Vagina (tissue), 2 donors: ENCODE results near the gene BPIFB6. TPM values are rescaled to one million over a fixed set of nuclear protein-coding genes. Genes with fewer than 3 reads are reported as not detected.

ENCODE experiments used
- DNase-seq, 2 donors: peaks; one replicate each; pipeline ENCODE4 v3.0.0-alpha.2; 2017; ENCODE audit errors: extremely low spot score in 2 of 2
- H3K27ac ChIP-seq: fragments of 200-600 bp; sonication (generic); one replicate; pipeline ENCODE4 v1.5.1; 2019
- H3K27me3 ChIP-seq: fragments of 200-600 bp; sonication (generic); one replicate; pipeline ENCODE4 v1.5.1; 2019
- H3K36me3 ChIP-seq, 2 donors: fragments of 200-600 bp; sonication (generic); one replicate each; pipeline ENCODE4 v1.5.1; 2017 to 2019
- H3K4me1 ChIP-seq: fragments of 200-600 bp; sonication (generic); one replicate; pipeline ENCODE4 v1.5.1; 2019
- H3K4me3 ChIP-seq, 2 donors: fragments of 200-600 bp; sonication (generic); 1 replicate in 1 of 2; 2 replicates in 1 of 2; pipeline ENCODE4 v1.5.1; 2016 to 2019
- H3K9me3 ChIP-seq: fragments of 200-600 bp; sonication (generic); one replicate; pipeline ENCODE4 v1.5.1; 2019
- POLR2A ChIP-seq, 2 donors: fragments of 450-650 bp; IDR thresholded peaks; one replicate each; pipeline ENCODE4 v1.6.1; 2017; ENCODE audit warnings: antibody characterized with exemption in 2 of 2, mild to moderate bottlenecking in 2 of 2, moderate library complexity in 2 of 2
- POLR2AphosphoS5 ChIP-seq, 2 donors: sonication (generic); formaldehyde crosslinking; IDR thresholded peaks; one replicate each; pipeline ENCODE4 v1.9.0; 2017; ENCODE audit warnings: antibody characterized with exemption in 2 of 2, mild to moderate bottlenecking in 2 of 2, low read depth in 1 of 2; ENCODE audit not compliant: insufficient read depth in 1 of 2
- intact Hi-C: fragments of 100-400 bp; cut with DNase I; formaldehyde crosslinking; loops from one replicate; pipeline ENCODE4 v1.15.1; 2023
- total RNA-seq: library from RNA; depleted of rRNA; stranded (reverse); fragments of >200 nt; gene quantifications from one replicate; pipeline ENCODE4 v1.2.3, GENCODE V29; 2016
- TF ChIP-seq, protein P1 (sequence below), 3 experiments: fragments of 450-650 bp in 2 of 3; fragments of 200-600 bp in 1 of 3; sonication (generic) in 1 of 3; IDR thresholded peaks; one replicate each; pipeline ENCODE4 v1.5.1; 2017 to 2019; ENCODE audit warnings: antibody characterized with exemption in 3 of 3, mild to moderate bottlenecking in 2 of 3, moderate library complexity in 2 of 3

The BPIFB6 gene
- total RNA-seq, 1 donor from 2014 or later = not detected

DNA sequence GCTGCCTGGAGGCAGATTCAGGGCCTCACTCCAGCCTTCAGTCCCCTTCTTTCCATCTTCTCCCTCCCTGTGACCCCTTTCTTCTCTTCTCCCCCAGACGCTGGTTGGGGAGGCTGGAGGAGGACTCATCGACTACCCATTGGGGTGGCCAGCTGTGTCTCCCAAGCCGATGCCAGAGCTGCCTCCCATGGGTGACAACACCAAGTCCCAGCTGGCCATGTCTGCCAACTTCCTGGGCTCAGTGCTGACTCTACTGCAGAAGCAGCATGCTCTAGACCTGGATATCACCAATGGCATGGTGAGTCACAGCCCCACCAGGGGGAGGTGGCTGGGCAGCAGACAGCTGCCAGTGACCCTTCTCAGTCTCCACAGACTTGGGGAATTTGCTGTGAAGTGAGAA, 60.9 kb downstream of the BPIFB6 start:
- DNase-seq = no peak
- Histone ChIP-seq H3K27me3 (no peaks in the 10 kb centered on the region), H3K4me1 (no peaks in the 10 kb centered on the region), H3K36me3 (no peaks in the 10 kb centered on the region), H3K4me3 (no peak overlapping the region), H3K9me3 (no peaks in the 10 kb centered on the region), H3K27ac (no peak overlapping the region)
- TF ChIP-seq, protein P1, sequence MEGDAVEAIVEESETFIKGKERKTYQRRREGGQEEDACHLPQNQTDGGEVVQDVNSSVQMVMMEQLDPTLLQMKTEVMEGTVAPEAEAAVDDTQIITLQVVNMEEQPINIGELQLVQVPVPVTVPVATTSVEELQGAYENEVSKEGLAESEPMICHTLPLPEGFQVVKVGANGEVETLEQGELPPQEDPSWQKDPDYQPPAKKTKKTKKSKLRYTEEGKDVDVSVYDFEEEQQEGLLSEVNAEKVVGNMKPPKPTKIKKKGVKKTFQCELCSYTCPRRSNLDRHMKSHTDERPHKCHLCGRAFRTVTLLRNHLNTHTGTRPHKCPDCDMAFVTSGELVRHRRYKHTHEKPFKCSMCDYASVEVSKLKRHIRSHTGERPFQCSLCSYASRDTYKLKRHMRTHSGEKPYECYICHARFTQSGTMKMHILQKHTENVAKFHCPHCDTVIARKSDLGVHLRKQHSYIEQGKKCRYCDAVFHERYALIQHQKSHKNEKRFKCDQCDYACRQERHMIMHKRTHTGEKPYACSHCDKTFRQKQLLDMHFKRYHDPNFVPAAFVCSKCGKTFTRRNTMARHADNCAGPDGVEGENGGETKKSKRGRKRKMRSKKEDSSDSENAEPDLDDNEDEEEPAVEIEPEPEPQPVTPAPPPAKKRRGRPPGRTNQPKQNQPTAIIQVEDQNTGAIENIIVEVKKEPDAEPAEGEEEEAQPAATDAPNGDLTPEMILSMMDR (IDR thresholded peaks at IDR 0.05) = no peak
- TF ChIP-seq POLR2A (IDR thresholded peaks at IDR 0.05) (no peak), POLR2AphosphoS5 (IDR thresholded peaks at IDR 0.05; ENCODE audit: insufficient read depth in 1 of 2, low read depth in 1 of 2) (no peak)
- intact Hi-C loops = no loop called here

- Histone ChIP-seq H3K9me3 (no peaks in the 10 kb centered on the region), H3K27me3 (no peaks in the 10 kb centered on the region), H3K36me3 (no peaks in the 10 kb centered on the region), H3K27ac (no peak overlapping the region), H3K4me1 (no peaks in the 10 kb centered on the region), H3K4me3 (no peak overlapping the region)
- intact Hi-C loops = no loop called here
- no peak for TF ChIP-seq POLR2AphosphoS5 (IDR thresholded peaks at IDR 0.05; ENCODE audit: insufficient read depth in 1 of 2, low read depth in 1 of 2)
- TF ChIP-seq POLR2A (IDR thresholded peaks at IDR 0.05) = no peak
- TF ChIP-seq, protein P1 (IDR thresholded peaks at IDR 0.05) = no peak
- no peak for DNase-seq
Measured at GRCh38 chr20:33093074-33093473, 61.6 kb downstream of the BPIFB6 start.

DNA sequence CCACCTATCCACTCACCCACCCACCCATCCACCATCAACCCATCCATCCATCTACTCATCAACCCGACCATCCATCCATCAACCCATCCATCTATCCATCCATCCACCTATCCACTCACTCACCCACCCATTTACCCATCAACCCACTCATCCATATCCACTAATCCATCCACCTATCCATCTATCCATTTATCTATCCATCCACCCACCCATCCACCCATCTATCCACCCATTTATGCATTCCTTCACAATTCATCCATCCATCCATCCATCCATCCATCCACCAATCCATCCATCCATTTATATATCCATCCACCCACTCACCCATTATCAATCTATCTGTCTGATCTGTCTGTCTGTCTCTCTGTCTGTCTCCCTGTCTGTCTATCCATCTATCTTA, 62.1 kb downstream of the BPIFB6 start:
- DNase-seq = no peak
- no peaks in the 10 kb centered on the region for H3K9me3 ChIP-seq
- intact Hi-C loops = no loop called here

More for the DNA sequence above, 62.1 kb downstream of the BPIFB6 start:
- H3K27ac ChIP-seq = no peak overlapping the region
- no peaks in the 10 kb centered on the region for H3K27me3 ChIP-seq
- H3K36me3 ChIP-seq = no peaks in the 10 kb centered on the region
- TF ChIP-seq POLR2A (IDR thresholded peaks at IDR 0.05) = no peak
- no peak for TF ChIP-seq POLR2AphosphoS5 (IDR thresholded peaks at IDR 0.05; ENCODE audit: insufficient read depth in 1 of 2, low read depth in 1 of 2)
- TF ChIP-seq, protein P1 (IDR thresholded peaks at IDR 0.05) = no peak
- no peak overlapping the region for H3K4me3 ChIP-seq
- no peaks in the 10 kb centered on the region for H3K4me1 ChIP-seq

Other genes with a start within 250 kb of the BPIFB6 start
- 57.9 TPM for gene MAPRE1, start 211.7 kb upstream of the BPIFB6 start, total RNA-seq
- gene EFCAB8, start 172.7 kb upstream of the BPIFB6 start, total RNA-seq = not detected
- gene SUN5, start 27.2 kb upstream of the BPIFB6 start, total RNA-seq = not detected
- not detected for gene BPIFB2, start 23.9 kb upstream of the BPIFB6 start, total RNA-seq
- gene BPIFB3, start 22.3 kb downstream of the BPIFB6 start, total RNA-seq = not detected
- not detected for gene BPIFB4, start 48.0 kb downstream of the BPIFB6 start, total RNA-seq
- not detected for gene BPIFA2, start 136.5 kb downstream of the BPIFB6 start, total RNA-seq
- gene BPIFA3, start 185.7 kb downstream of the BPIFB6 start, total RNA-seq = not detected
- not detected for gene BPIFA1, start 204.3 kb downstream of the BPIFB6 start, total RNA-seq